Measurements from ENCODE around the gene PRG3. TPM values are rescaled to one million over a fixed set of nuclear protein-coding genes. Genes with fewer than 3 reads are reported as not detected.

The PRG3 gene
- total RNA-seq, 1 experiment from 2014 or later = not detected

GRCh38 chr11:57427727-57428082, 46.8 kb upstream of the PRG3 start:
- no peaks in the 10 kb centered on the region for H3K27me3 ChIP-seq (ENCODE audit: low read length)
- H3F3A ChIP-seq (ENCODE audit: low read length, unreplicated experiment) = no peaks in the 10 kb centered on the region
- H3K9me2 ChIP-seq (replicated peaks; ENCODE audit: low read length) = no peaks in the 10 kb centered on the region
- H3K36me3 ChIP-seq (ENCODE audit: low read depth, low read length) = no peaks in the 10 kb centered on the region
- no TSS peak for BruUV-seq (replicated peaks)
- no peaks in the 10 kb centered on the region for H3K9me3 ChIP-seq (ENCODE audit: low read length)
- no peaks in the 10 kb centered on the region for H4K20me1 ChIP-seq (ENCODE audit: low read length)
- no peak overlapping the region for H3K4me3 ChIP-seq (ENCODE audit: low read length)
- no peak for DNase-seq
- TF ChIP-seq EZH2phosphoT487 (IDR thresholded peaks at IDR 0.05; ENCODE audit: borderline replicate concordance, low read length) (no peak), EZH2 (IDR thresholded peaks at IDR 0.05; ENCODE audit: low read length, unreplicated experiment) (no peak)
- TF ChIP-seq, protein P1, sequence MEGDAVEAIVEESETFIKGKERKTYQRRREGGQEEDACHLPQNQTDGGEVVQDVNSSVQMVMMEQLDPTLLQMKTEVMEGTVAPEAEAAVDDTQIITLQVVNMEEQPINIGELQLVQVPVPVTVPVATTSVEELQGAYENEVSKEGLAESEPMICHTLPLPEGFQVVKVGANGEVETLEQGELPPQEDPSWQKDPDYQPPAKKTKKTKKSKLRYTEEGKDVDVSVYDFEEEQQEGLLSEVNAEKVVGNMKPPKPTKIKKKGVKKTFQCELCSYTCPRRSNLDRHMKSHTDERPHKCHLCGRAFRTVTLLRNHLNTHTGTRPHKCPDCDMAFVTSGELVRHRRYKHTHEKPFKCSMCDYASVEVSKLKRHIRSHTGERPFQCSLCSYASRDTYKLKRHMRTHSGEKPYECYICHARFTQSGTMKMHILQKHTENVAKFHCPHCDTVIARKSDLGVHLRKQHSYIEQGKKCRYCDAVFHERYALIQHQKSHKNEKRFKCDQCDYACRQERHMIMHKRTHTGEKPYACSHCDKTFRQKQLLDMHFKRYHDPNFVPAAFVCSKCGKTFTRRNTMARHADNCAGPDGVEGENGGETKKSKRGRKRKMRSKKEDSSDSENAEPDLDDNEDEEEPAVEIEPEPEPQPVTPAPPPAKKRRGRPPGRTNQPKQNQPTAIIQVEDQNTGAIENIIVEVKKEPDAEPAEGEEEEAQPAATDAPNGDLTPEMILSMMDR (conservative IDR thresholded peaks at IDR 0.05; ENCODE audit: low read depth, low read length) = no peak
- no peak; the same call in 1 of the 2 replicates for ATAC-seq
- H3K79me2 ChIP-seq (ENCODE audit: low read length) = peaks cover 15% of the 10 kb centered on the region
- intact Hi-C loops (cut with micrococcal nuclease) = loop anchor here (1.0 kb wide), 1 partner anchor 14 kb away; no protein-coding TSS in a partner anchor
- CTCF ChIA-PET = interaction anchor here (0.5 kb wide), 1 partner anchor 51 kb away, joined by 6 read pairs; no protein-coding TSS in a partner anchor
- peaks cover 51% of the 10 kb centered on the region for H3K4me1 ChIP-seq (ENCODE audit: insufficient read depth, low read length)
- H3K4me2 ChIP-seq (ENCODE audit: low read length) = peak overlapping the region; percentile 71
- H3K27ac ChIP-seq (ENCODE audit: low read length) = peak overlapping the region; percentile 92
- H3K9ac ChIP-seq (ENCODE audit: low read length) = peak overlapping the region; percentile 84
- peak overlapping the region; percentile 52 for H2AFZ ChIP-seq (ENCODE audit: low read length)
- POLR2A ChIA-PET (ENCODE audit: unreplicated experiment) = interaction anchor here (0.9 kb wide), 1 partner anchor 14 kb away, joined by 10 read pairs; no protein-coding TSS in a partner anchor

- ATAC-seq = peak; percentile 73
- POLR2A ChIA-PET (ENCODE audit: unreplicated experiment) = interaction anchor here (0.9 kb wide), 1 partner anchor 14 kb away, joined by 10 read pairs; no protein-coding TSS in a partner anchor
- Histone ChIP-seq H3K36me3 (ENCODE audit: low read depth, low read length) (no peaks in the 10 kb centered on the region), H3K27me3 (ENCODE audit: low read length) (no peaks in the 10 kb centered on the region), H3K9ac (ENCODE audit: low read length) (peak within 1 kb of the TSS; percentile 84), H3K79me2 (ENCODE audit: low read length) (peaks cover 15% of the 10 kb centered on the region), H3K4me1 (ENCODE audit: insufficient read depth, low read length) (peaks cover 45% of the 10 kb centered on the region), H2AFZ (ENCODE audit: low read length) (peak within 1 kb of the TSS; percentile 52), H3K4me3 (ENCODE audit: low read length) (peak within 1 kb of the TSS; percentile 62), H4K20me1 (ENCODE audit: low read length) (no peaks in the 10 kb centered on the region), H3K9me3 (ENCODE audit: low read length) (no peaks in the 10 kb centered on the region), H3K9me2 (replicated peaks; ENCODE audit: low read length) (no peaks in the 10 kb centered on the region), H3K4me2 (ENCODE audit: low read length) (peak within 1 kb of the TSS; percentile 71), H3F3A (ENCODE audit: low read length, unreplicated experiment) (no peaks in the 10 kb centered on the region), H3K27ac (ENCODE audit: low read length) (peak within 1 kb of the TSS; percentile 92)
- BruUV-seq (replicated peaks) = TSS peak; percentile 85
- intact Hi-C loops (cut with micrococcal nuclease) = loop anchor here (1.0 kb wide), 1 partner anchor 14 kb away; no protein-coding TSS in a partner anchor
- peak; percentile 88 for DNase-seq
- CTCF ChIA-PET = interaction anchor here (0.5 kb wide), 1 partner anchor 52 kb away, joined by 6 read pairs; no protein-coding TSS in a partner anchor
- TF ChIP-seq, protein P1 (conservative IDR thresholded peaks at IDR 0.05; ENCODE audit: low read depth, low read length) = no peak
- TF ChIP-seq EZH2phosphoT487 (IDR thresholded peaks at IDR 0.05; ENCODE audit: borderline replicate concordance, low read length) (no peak), EZH2 (IDR thresholded peaks at IDR 0.05; ENCODE audit: low read length, unreplicated experiment) (no peak)
Measured at GRCh38 chr11:57426929-57427726, 46.2 kb upstream of the PRG3 start, which contains the start of gene SLC43A3. TSS of gene SLC43A3 (minus strand) at chr11:57427121. CDS start at chr11:57426172, 949 bp downstream.
